ENCODE data around the gene FBXL12.
A peak's percentile ranks its signal among the peaks of the same experiment; 100 is the strongest.

The FBXL12 gene

GRCh38 chr19:9808855-9809824 lies 9.7 kb downstream of the FBXL12 start:
- no peak for DNase-seq (ENCODE audit: low read depth)
- H3K4me3 ChIP-seq (ENCODE audit: control insufficient read depth, low read depth, low read length): no peak overlapping the region
- no peak for TF ChIP-seq CTCF (conservative IDR thresholded peaks at IDR 0.05; ENCODE audit: control insufficient read depth, insufficient read depth, low read depth, low read length)

DNA sequence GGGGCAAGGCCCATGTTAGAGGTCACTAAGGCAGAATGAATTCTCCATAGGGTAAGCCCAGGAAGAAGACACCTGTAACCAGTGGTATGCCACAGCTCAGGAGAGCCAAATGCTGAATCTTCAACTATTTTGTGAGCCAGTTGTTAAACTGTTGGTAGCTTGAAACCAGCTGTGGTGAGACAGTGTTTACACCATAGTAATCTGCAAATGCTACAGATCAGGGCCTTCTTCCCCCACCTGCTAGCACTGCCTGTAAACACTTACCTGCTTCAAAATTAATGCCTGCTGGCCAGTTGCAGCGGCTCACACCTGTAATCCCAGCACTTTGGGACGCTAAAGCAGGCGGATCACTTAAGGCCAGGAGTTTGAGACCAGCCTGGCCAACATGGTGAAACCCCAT lies 12.1 kb downstream of the FBXL12 start:
- no peak for TF ChIP-seq CTCF (conservative IDR thresholded peaks at IDR 0.05; ENCODE audit: control insufficient read depth, insufficient read depth, low read depth, low read length)
- DNase-seq (ENCODE audit: low read depth): no peak
- H3K4me3 ChIP-seq (ENCODE audit: control insufficient read depth, low read depth, low read length): no peak overlapping the region

DNA sequence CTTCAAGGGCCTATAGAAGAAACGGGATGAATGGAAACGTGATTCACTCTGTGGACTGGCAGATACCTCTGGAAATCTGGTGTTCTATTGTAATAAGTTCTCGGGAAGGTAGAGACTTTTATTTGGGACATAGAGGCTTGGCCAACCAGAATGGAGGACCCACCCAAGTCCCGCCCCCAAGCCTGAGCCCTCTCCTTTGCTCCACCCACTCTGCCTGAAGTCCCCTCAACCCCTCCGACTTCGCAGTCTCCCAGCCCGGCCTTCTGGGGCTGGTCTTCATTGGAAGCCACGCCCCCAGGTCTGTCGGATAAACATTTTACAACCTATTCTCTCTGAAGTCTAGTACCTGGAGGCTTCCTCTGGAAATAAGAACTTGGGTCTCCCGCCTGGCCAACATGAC lies 16.9 kb downstream of the FBXL12 start:
- no peak overlapping the region for H3K4me3 ChIP-seq (ENCODE audit: control insufficient read depth, low read depth, low read length)
- DNase-seq (ENCODE audit: low read depth): no peak
- no peak for TF ChIP-seq CTCF (conservative IDR thresholded peaks at IDR 0.05; ENCODE audit: control insufficient read depth, insufficient read depth, low read depth, low read length)

DNA sequence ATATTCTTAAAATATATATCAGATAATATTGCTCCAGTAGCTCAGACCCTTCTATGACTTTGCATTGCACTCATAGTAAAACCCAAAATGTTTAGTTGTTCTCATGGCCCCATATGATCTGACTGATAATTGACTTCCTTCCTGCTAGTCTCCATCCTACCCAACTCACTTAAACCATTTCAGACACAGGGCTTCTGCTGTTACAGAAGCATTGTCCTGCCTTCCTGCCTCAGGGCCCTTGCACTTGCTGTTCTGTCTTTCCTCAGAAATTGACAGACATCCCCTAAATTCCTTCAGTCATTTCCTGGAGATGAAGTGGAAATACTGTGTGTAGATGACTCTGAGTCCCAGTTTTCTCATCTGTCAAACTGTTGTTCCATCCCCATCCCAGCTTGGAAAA lies 19.7 kb downstream of the FBXL12 start:
- no peak for TF ChIP-seq CTCF (conservative IDR thresholded peaks at IDR 0.05; ENCODE audit: control insufficient read depth, insufficient read depth, low read depth, low read length)
- no peak for DNase-seq (ENCODE audit: low read depth)
- no peak overlapping the region for H3K4me3 ChIP-seq (ENCODE audit: control insufficient read depth, low read depth, low read length)

DNA sequence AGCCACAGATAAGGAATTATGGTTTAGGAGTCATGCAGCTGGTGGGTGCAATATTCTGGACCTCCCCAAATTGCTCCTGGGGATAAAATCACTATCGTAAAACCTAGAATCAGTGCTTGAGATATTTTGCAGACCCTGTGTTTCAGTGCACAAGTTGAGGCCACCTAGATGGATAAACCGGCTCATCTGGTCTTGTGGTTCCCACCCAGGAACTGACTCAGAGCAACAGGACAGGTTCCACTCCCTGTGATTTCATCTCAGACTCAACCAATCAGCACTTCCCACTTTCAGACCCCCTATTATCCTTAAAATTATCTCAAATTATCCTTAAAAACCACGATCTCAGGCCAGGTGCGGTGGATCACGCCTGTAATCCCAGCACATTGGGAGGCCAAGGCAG lies 21.0 kb downstream of the FBXL12 start:
- H3K4me3 ChIP-seq (ENCODE audit: control insufficient read depth, low read depth, low read length): no peak overlapping the region
- no peak for TF ChIP-seq CTCF (conservative IDR thresholded peaks at IDR 0.05; ENCODE audit: control insufficient read depth, insufficient read depth, low read depth, low read length)
- DNase-seq (ENCODE audit: low read depth): no peak

GRCh38 chr19:9796113-9796773 lies 22.6 kb downstream of the FBXL12 start:
- DNase-seq (ENCODE audit: low read depth): peak; percentile 93
- H3K4me3 ChIP-seq (ENCODE audit: control insufficient read depth, low read depth, low read length): no peak overlapping the region
- peak; percentile 95 for TF ChIP-seq CTCF (conservative IDR thresholded peaks at IDR 0.05; ENCODE audit: control insufficient read depth, insufficient read depth, low read depth, low read length)
